Measurements from ENCODE around the gene TRIM15.

The TRIM15 gene

GRCh38 chr6:30206152-30206551 lies 42.8 kb downstream of the TRIM15 start:
- H3K4me3 ChIP-seq (ENCODE audit: low read depth, low read length) = no peak overlapping the region
- no peak for DNase-seq (ENCODE audit: low read depth)
- no peak for TF ChIP-seq POLR2A (IDR thresholded peaks at IDR 0.05; ENCODE audit: extremely low read depth, insufficient read length)
- TF ChIP-seq MAX (IDR thresholded peaks at IDR 0.05; ENCODE audit: low read depth, low read length) = no peak
- no peak for TF ChIP-seq CTCF (IDR thresholded peaks at IDR 0.05; ENCODE audit: low read depth, low read length)
- no peak for TF ChIP-seq MYC (IDR thresholded peaks at IDR 0.05; ENCODE audit: low read depth, low read length)

- TF ChIP-seq POLR2A (IDR thresholded peaks at IDR 0.05; ENCODE audit: extremely low read depth, insufficient read length) = no peak
- TF ChIP-seq MYC (IDR thresholded peaks at IDR 0.05; ENCODE audit: low read depth, low read length) = no peak
- no peak for TF ChIP-seq MAX (IDR thresholded peaks at IDR 0.05; ENCODE audit: low read depth, low read length)
- no peak for TF ChIP-seq CTCF (IDR thresholded peaks at IDR 0.05; ENCODE audit: low read depth, low read length)
- DNase-seq (ENCODE audit: low read depth) = no peak
Measured at GRCh38 chr6:30206799-30207618, 43.7 kb downstream of the TRIM15 start.

GRCh38 chr6:30207619-30208295 lies 44.4 kb downstream of the TRIM15 start:
- no peak for TF ChIP-seq POLR2A (IDR thresholded peaks at IDR 0.05; ENCODE audit: extremely low read depth, insufficient read length)
- TF ChIP-seq MAX (IDR thresholded peaks at IDR 0.05; ENCODE audit: low read depth, low read length) = no peak
- DNase-seq (ENCODE audit: low read depth) = no peak
- H3K4me3 ChIP-seq (ENCODE audit: low read depth, low read length) = no peak overlapping the region

More at GRCh38 chr6:30206799-30207618, 43.7 kb downstream of the TRIM15 start:
- H3K4me3 ChIP-seq (ENCODE audit: low read depth, low read length) = no peak overlapping the region

GRCh38 chr6:30211306-30211705 lies 48.0 kb downstream of the TRIM15 start:
- no peak for DNase-seq (ENCODE audit: low read depth)
- no peak for TF ChIP-seq MYC (IDR thresholded peaks at IDR 0.05; ENCODE audit: low read depth, low read length)
- no peak for TF ChIP-seq POLR2A (IDR thresholded peaks at IDR 0.05; ENCODE audit: extremely low read depth, insufficient read length)
- peak overlapping the region; percentile 98 for H3K4me3 ChIP-seq (ENCODE audit: low read depth, low read length)

- no peak for DNase-seq (ENCODE audit: low read depth)
- no peak for TF ChIP-seq CTCF (IDR thresholded peaks at IDR 0.05; ENCODE audit: low read depth, low read length)
- no peak for TF ChIP-seq POLR2A (IDR thresholded peaks at IDR 0.05; ENCODE audit: extremely low read depth, insufficient read length)
- no peak for TF ChIP-seq MYC (IDR thresholded peaks at IDR 0.05; ENCODE audit: low read depth, low read length)
- TF ChIP-seq MAX (IDR thresholded peaks at IDR 0.05; ENCODE audit: low read depth, low read length) = no peak
- peak overlapping the region; percentile 98 for H3K4me3 ChIP-seq (ENCODE audit: low read depth, low read length)
Measured at GRCh38 chr6:30211899-30212298, 48.6 kb downstream of the TRIM15 start.

- H3K4me3 ChIP-seq (ENCODE audit: low read depth, low read length) = peak within 1 kb of the TSS; percentile 98
- peak; percentile 98 for DNase-seq (ENCODE audit: low read depth)
- peak; percentile 81 for TF ChIP-seq POLR2A (IDR thresholded peaks at IDR 0.05; ENCODE audit: extremely low read depth, insufficient read length)
- TF ChIP-seq MYC (IDR thresholded peaks at IDR 0.05; ENCODE audit: low read depth, low read length) = 0 out of 2 replicates have a peak, but pooled peaks have one; percentile 10
- TF ChIP-seq MAX (IDR thresholded peaks at IDR 0.05; ENCODE audit: low read depth, low read length) = no peak; the same call in 1 of the 2 replicates
- no peak for TF ChIP-seq CTCF (IDR thresholded peaks at IDR 0.05; ENCODE audit: low read depth, low read length)
Measured at GRCh38 chr6:30212865-30213666, 49.7 kb downstream of the TRIM15 start, which contains the start of gene TRIM26. Gene TRIM26, minus strand, starts transcription at chr6:30213406. Its CDS starts 14,303 bp downstream, at chr6:30199103.

All from NB4 (cell line).